ENCODE measurements around the gene BCL2L14. TPM values are rescaled to one million over a fixed set of nuclear protein-coding genes. Genes with fewer than 3 reads are reported as not detected.

Gene BCL2L14
- total RNA-seq, 6 experiments from 2014 or later: not detected

DNA sequence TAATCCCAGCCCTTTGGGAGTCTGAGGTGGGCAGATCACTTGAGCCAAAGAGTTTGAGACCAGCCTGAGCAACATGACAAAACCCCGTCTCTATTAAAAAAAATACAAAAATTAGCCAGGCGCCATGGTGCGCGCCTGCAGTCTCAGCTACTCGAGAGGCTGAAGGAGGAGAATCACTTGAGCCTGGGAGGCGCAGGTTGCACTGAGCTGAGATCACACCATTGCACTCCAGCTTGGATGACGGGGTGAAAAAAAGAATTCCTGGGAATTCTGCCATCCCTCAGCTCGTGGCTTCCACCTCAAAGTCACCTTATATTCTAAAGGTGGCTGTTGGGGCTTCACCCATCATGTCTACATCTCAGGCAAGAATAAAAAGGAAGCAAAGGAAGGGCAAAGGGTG is 12.9 kb downstream of the BCL2L14 start:
- Mint-ChIP-seq H3K4me3 (no peak overlapping the region), H3K27ac (no peak overlapping the region), H3K4me1 (ENCODE audit: low read depth) (peaks cover 19% of the 10 kb centered on the region), H3K36me3 (ENCODE audit: low read depth) (no peaks in the 10 kb centered on the region), H3K27me3 (ENCODE audit: insufficient read depth) (peaks cover 5% of the 10 kb centered on the region), H3K9me3 (no peaks in the 10 kb centered on the region)
- no peak for DNase-seq
- TF ChIP-seq, protein P1, sequence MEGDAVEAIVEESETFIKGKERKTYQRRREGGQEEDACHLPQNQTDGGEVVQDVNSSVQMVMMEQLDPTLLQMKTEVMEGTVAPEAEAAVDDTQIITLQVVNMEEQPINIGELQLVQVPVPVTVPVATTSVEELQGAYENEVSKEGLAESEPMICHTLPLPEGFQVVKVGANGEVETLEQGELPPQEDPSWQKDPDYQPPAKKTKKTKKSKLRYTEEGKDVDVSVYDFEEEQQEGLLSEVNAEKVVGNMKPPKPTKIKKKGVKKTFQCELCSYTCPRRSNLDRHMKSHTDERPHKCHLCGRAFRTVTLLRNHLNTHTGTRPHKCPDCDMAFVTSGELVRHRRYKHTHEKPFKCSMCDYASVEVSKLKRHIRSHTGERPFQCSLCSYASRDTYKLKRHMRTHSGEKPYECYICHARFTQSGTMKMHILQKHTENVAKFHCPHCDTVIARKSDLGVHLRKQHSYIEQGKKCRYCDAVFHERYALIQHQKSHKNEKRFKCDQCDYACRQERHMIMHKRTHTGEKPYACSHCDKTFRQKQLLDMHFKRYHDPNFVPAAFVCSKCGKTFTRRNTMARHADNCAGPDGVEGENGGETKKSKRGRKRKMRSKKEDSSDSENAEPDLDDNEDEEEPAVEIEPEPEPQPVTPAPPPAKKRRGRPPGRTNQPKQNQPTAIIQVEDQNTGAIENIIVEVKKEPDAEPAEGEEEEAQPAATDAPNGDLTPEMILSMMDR (IDR thresholded peaks at IDR 0.05): no peak

DNA sequence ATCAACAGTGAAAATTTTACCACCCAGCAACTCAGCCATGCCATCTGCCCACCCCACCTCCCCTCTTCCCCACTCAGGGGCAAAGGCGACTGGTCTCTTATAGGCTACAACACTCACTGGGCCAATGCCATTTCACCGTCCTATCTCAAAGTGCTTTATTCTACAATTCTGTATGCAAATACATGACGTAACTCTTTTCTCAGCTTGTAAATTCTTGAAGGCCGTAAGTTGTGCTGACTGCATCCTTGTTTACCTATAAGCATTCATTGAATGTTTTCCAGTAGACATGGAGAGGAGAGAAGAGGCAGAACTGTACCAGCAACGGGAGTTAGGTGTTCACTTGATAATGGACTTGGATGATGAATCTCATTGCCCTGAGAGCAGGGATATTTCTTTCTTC is 15.6 kb downstream of the BCL2L14 start:
- Mint-ChIP-seq H3K9me3 (no peaks in the 10 kb centered on the region), H3K36me3 (ENCODE audit: low read depth) (no peaks in the 10 kb centered on the region), H3K27ac (no peak overlapping the region), H3K27me3 (ENCODE audit: insufficient read depth) (peaks cover 1% of the 10 kb centered on the region), H3K4me1 (ENCODE audit: low read depth) (peaks cover 25% of the 10 kb centered on the region), H3K4me3 (no peak overlapping the region)
- no peak for DNase-seq
- TF ChIP-seq, protein P1 (IDR thresholded peaks at IDR 0.05): no peak

DNA sequence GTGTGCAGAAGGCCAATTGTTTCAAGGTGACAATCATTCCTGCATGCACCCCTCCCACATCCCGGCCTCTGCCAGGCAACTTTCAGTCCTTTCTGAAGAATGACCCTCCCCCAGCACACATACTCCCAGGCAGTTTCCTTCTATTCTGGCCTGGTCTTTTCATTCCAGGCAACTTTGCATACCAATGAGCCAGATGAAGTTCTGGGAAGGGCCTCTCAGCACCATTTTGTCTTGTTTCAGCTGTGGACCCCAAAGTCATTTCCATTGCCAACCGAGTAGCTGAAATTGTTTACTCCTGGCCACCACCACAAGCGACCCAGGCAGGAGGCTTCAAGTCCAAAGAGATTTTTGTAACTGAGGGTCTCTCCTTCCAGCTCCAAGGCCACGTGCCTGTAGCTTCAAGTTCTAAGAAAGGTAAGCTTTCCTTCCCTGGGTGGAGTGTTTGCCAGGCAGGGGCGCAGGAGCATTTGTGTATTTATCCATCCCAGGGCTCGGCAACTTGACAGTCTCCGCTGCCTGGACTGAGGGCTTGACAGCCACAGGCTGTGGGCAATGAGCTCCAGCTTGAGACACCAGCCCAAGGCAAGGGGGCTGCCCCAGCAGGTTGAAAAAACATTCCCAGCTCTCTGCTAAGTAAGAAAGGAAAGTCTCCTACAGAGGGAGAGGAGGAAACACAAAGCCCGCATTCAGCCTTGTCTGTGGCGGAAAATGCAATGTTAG is 16.4 kb downstream of the BCL2L14 start:
- Mint-ChIP-seq H3K36me3 (ENCODE audit: low read depth) (no peaks in the 10 kb centered on the region), H3K9me3 (no peaks in the 10 kb centered on the region), H3K4me1 (ENCODE audit: low read depth) (peaks cover 22% of the 10 kb centered on the region), H3K27ac (no peak overlapping the region), H3K4me3 (no peak overlapping the region), H3K27me3 (ENCODE audit: insufficient read depth) (peaks cover 1% of the 10 kb centered on the region)
- DNase-seq: no peak
- TF ChIP-seq, protein P1 (IDR thresholded peaks at IDR 0.05): no peak

DNA sequence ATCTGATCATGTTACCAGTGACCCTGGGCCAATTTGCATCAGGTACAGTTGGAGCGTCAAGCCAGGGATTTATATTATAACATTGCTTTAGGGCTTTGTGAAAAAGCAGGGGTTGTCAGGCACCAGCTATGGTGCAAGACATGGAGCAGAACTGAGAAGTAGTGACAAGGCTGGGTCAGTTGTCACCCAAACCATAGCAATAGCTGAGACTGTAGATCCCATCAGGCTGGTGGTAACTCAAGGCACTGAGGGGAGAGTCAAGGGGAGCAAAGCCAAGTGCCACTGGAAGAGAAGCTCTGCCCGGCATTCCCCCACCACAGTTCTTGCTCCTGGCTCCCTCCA is 16.9 kb downstream of the BCL2L14 start:
- TF ChIP-seq, protein P1 (IDR thresholded peaks at IDR 0.05): no peak
- no peaks in the 10 kb centered on the region for H3K36me3 Mint-ChIP-seq (ENCODE audit: low read depth)
- H3K4me1 Mint-ChIP-seq (ENCODE audit: low read depth): peaks cover 22% of the 10 kb centered on the region

DNA sequence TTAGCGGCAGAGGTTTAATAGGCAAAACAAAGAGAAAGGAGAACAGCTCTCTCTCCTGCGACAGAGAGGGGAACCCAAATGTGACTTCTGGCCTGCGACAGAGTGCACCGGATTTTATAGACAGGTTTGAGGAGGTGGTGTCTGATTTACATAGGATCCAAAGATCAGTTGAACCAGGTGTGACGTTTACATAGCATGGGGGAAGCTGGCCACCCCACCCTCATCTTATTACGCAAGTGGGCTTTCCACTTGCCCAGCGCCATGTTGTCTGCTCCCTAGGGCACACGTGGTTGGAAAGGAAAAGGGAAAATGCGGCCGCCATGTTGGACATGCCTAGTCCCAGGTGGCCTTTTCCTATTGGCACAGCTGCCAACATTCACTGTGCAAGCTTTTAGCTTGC is 17.4 kb downstream of the BCL2L14 start:
- DNase-seq: no peak
- Mint-ChIP-seq H3K27ac (no peak overlapping the region), H3K4me1 (ENCODE audit: low read depth) (peaks cover 27% of the 10 kb centered on the region), H3K4me3 (no peak overlapping the region), H3K9me3 (no peaks in the 10 kb centered on the region), H3K27me3 (ENCODE audit: insufficient read depth) (peaks cover 3% of the 10 kb centered on the region), H3K36me3 (ENCODE audit: low read depth) (no peaks in the 10 kb centered on the region)
- TF ChIP-seq, protein P1 (IDR thresholded peaks at IDR 0.05): no peak

More for the DNA sequence above, 16.9 kb downstream of the BCL2L14 start:
- Mint-ChIP-seq H3K27me3 (ENCODE audit: insufficient read depth) (peaks cover 1% of the 10 kb centered on the region), H3K9me3 (no peaks in the 10 kb centered on the region), H3K27ac (no peak overlapping the region), H3K4me3 (no peak overlapping the region)
- DNase-seq: no peak
